Pulmonary artery endothelial cell (primary cell): Measurements from ENCODE around the gene MLIP. TPM values are rescaled to one million over a fixed set of nuclear protein-coding genes. Genes with fewer than 3 reads are reported as not detected.

ENCODE experiments used
- total RNA-seq: library from RNA; depleted of rRNA; stranded (reverse); fragments of >200 nt; gene quantifications from 2 replicates; pipeline ENCODE4 v1.2.3, GENCODE V29; 2014

Gene MLIP
- total RNA-seq, 1 donor from 2014 or later, result 21.7 TPM

Other genes starting within 250 kb of the MLIP start
- not detected in 2 replicates for gene TINAG, start 197.0 kb downstream of the MLIP start, total RNA-seq